GM12878 (cell line): ENCODE data around the gene CRHBP. TPM values are rescaled to one million over a fixed set of nuclear protein-coding genes. Genes with fewer than 3 reads are reported as not detected.

Experiments used
- ATAC-seq: fragments of 200-7000 bp; cut with Tn5 transposase; 3 replicates; pipeline ENCODE4 v1.9.1; 2020; ENCODE audit warnings: mild to moderate bottlenecking, moderate library complexity
- BruUV-seq: library from RNA; stranded (reverse); fragments of 400-500 nt; replicated peaks from 2 replicates; lab custom pipeline; 2021; lab: Mats Ljungman, UMichigan
- CTCF ChIA-PET: fragments of 300-600 bp; sonication (Branson Sonifier 250); formaldehyde crosslinking; extraction: SDS; loops from one replicate; lab custom pipeline; 2021; ENCODE audit warnings: inconsistent platforms; lab: Yijun Ruan, JAX
- POLR2A ChIA-PET: fragments of 350-600 bp; formaldehyde crosslinking; extraction: SDS; loops from one replicate; lab custom pipeline; 2021; ENCODE audit warnings: inconsistent platforms; lab: Charles Lee
- RAD21 ChIA-PET: fragments of 300-600 bp; sonication (Branson Sonifier 250); formaldehyde crosslinking; loops from one replicate; lab custom pipeline; 2023; ENCODE audit warnings: antibody characterized with exemption; ENCODE audit not compliant: unreplicated experiment; lab: Charles Lee
- SMC1A ChIA-PET: fragments of 300-600 bp; sonication (Branson Sonifier 250); formaldehyde crosslinking; loops from one replicate; lab custom pipeline; 2023; ENCODE audit not compliant: unreplicated experiment, uncharacterized antibody; lab: Charles Lee
- DNase-seq: peaks from one replicate; pipeline ENCODE4 v3.0.0-alpha.2; 2011; ENCODE audit warnings: low read depth, low spot score
- FAIRE-seq: peaks from 3 replicates; lab custom pipeline; 2011; peaks lifted over from hg19 to GRCh38; lab: Jason Lieb, UNC
- H2AFZ ChIP-seq: 2 replicates; pipeline ENCODE4 v1.6.0; 2011; ENCODE audit warnings: low read depth, low read length, control low read depth; ENCODE audit not compliant: control insufficient read depth
- H3K27ac ChIP-seq: 2 replicates; pipeline ENCODE4 v1.5.1; 2011; ENCODE audit warnings: control low read depth; ENCODE audit not compliant: control insufficient read depth, insufficient read depth
- H3K27me3 ChIP-seq, 2 experiments: replicated peaks in 1 of 2; 2 replicates each; pipeline versions ENCODE4 v1.6.0 to v1.6.1; 2011; ENCODE audit warnings: low read length in 1 of 2; ENCODE audit not compliant: control insufficient read depth in 2 of 2, insufficient read depth in 2 of 2
- H3K36me3 ChIP-seq, 2 experiments: 2 replicates each; pipeline ENCODE4 v1.5.1; 2011; ENCODE audit warnings: low read length in 1 of 2; ENCODE audit not compliant: control insufficient read depth in 2 of 2, insufficient read depth in 2 of 2
- H3K4me1 ChIP-seq: 2 replicates; pipeline ENCODE4 v1.6.1; 2011; ENCODE audit warnings: mild to moderate bottlenecking, low read length, moderate library complexity, mixed read lengths; ENCODE audit not compliant: control insufficient read depth, insufficient read depth
- H3K4me2 ChIP-seq: 2 replicates; pipeline ENCODE4 v1.6.0; 2011; ENCODE audit warnings: control low read depth; ENCODE audit not compliant: control insufficient read depth, insufficient read depth
- H3K4me3 ChIP-seq: fragments of 200-600 bp; sonication (generic); 2 replicates; pipeline ENCODE4 v1.5.1; 2016
- H3K79me2 ChIP-seq: 2 replicates; pipeline ENCODE4 v1.6.0; 2011; ENCODE audit warnings: low read length; ENCODE audit not compliant: control insufficient read depth, insufficient read depth
- H3K9ac ChIP-seq: 2 replicates; pipeline ENCODE4 v1.8.0; 2011; ENCODE audit warnings: low read length, control low read depth, mixed read lengths; ENCODE audit not compliant: control insufficient read depth, insufficient read depth
- H3K9me3 ChIP-seq: replicated peaks from 3 replicates; pipeline ENCODE4 v1.5.1; 2011; ENCODE audit warnings: mild to moderate bottlenecking, low read length; ENCODE audit not compliant: control insufficient read depth, insufficient read depth
- H4K20me1 ChIP-seq: 2 replicates; pipeline ENCODE4 v1.6.0; 2011; ENCODE audit not compliant: control insufficient read depth, insufficient read depth
- BCL11A ChIP-seq: IDR thresholded peaks from 2 replicates; pipeline ENCODE4 v1.6.1; 2011; ENCODE audit warnings: low read depth, low read length
- CBX5 ChIP-seq: sonication (generic); IDR thresholded peaks from 2 replicates; pipeline ENCODE4 v1.6.1; 2016; ENCODE audit warnings: low read depth, moderate library complexity, mild to moderate bottlenecking, inconsistent platforms
- FOXK2 ChIP-seq: fragments of 450-650 bp; IDR thresholded peaks from 2 replicates; pipeline ENCODE4 v1.6.1; 2017; ENCODE audit warnings: mild to moderate bottlenecking, moderate library complexity
- GATAD2B ChIP-seq: fragments of 450-650 bp; conservative IDR thresholded peaks from 2 replicates; pipeline ENCODE4 v1.6.1; 2017; ENCODE audit warnings: low read depth, mild to moderate bottlenecking, moderate library complexity
- IKZF1 ChIP-seq: fragments of 450-650 bp; conservative IDR thresholded peaks from 2 replicates; pipeline ENCODE4 v1.6.1; 2017; ENCODE audit warnings: antibody characterized with exemption, mild to moderate bottlenecking
- JUNB ChIP-seq: IDR thresholded peaks from 2 replicates; pipeline ENCODE4 v1.6.1; 2016; ENCODE audit warnings: antibody characterized with exemption, mild to moderate bottlenecking
- JUND ChIP-seq: IDR thresholded peaks from 2 replicates; pipeline ENCODE4 v1.6.1; 2012; ENCODE audit warnings: low read depth, mild to moderate bottlenecking, low read length, improper control_type of control experiment, moderate library complexity
- RBBP5 ChIP-seq: fragments of 200-600 bp; sonication (generic); conservative IDR thresholded peaks from 2 replicates; pipeline ENCODE4 v1.6.1; 2016
- RUNX3 ChIP-seq: IDR thresholded peaks from 2 replicates; pipeline ENCODE4 v1.6.1; 2012; ENCODE audit warnings: low read length, inconsistent platforms
- SREBF1 ChIP-seq: IDR thresholded peaks from 2 replicates; pipeline ENCODE4 v1.6.1; 2012; ENCODE audit warnings: mild to moderate bottlenecking, low read length
- WGBS: methylation state at CpG from one replicate; pipeline ENCODE4 v1.1.6; 2016; ENCODE audit warnings: low lambda C conversion rate; ENCODE audit not compliant: insufficient replicate concordance, insufficient coverage; ENCODE audit errors: missing lambda C conversion rate; 5-methylcytosine and 5-hydroxymethylcytosine counted together
- in situ Hi-C: fragments of 300-500 bp; cut with MboI; formaldehyde crosslinking; loops from 9 replicates; pipeline ENCODE4 v1.14.3; 2018; ENCODE audit warnings: mixed read lengths
- intact Hi-C: fragments of 100-400 bp; cut with micrococcal nuclease; formaldehyde crosslinking; loops from one replicate; pipeline ENCODE4 v1.14.2; 2022; ENCODE audit not compliant: unreplicated experiment
- polyA plus RNA-seq, 11 experiments: library from polyadenylated mRNA; depleted of rRNA in 4 of 11; unstranded in 6 of 11; stranded (reverse) in 5 of 11; fragments of >200 nt; fragmentation: Nextera tagmentation in 4 of 11; fragmentation: Illumina TruSeq in 1 of 11; extraction: Ambion mirVana in 4 of 11; extraction: Trizol in 1 of 11; gene quantifications; 1 replicate in 1 of 11; 2 replicates in 10 of 11; pipeline versions ENCODE4 v1.2.1 to v1.2.3, GENCODE V29; 2011 to 2016; ENCODE audit warnings: inconsistent platforms in 2 of 11, missing spikeins in 2 of 11, low read depth in 1 of 11
- total RNA-seq, 4 experiments: library from RNA; depleted of rRNA in 3 of 4; stranded (reverse); fragments of >200 nt in 3 of 4; fragmentation: Illumina TruSeq in 1 of 4; extraction: Trizol in 1 of 4; gene quantifications; 2 replicates each; pipeline versions ENCODE4 v1.2.1 to v1.2.3, GENCODE V29; 2013 to 2021
- TF ChIP-seq, protein P1 (sequence below): IDR thresholded peaks from 2 replicates; pipeline ENCODE4 v1.6.1; 2012; ENCODE audit warnings: low read depth, low read length, improper control_type of control experiment
- TF ChIP-seq, protein P2 (sequence below): fragments of 450-650 bp; IDR thresholded peaks from 2 replicates; pipeline ENCODE4 v1.6.1; 2017; ENCODE audit warnings: borderline replicate concordance
- TF ChIP-seq, protein P3 (sequence below): fragments of 450-650 bp; IDR thresholded peaks from 2 replicates; pipeline ENCODE4 v1.6.1; 2016; ENCODE audit warnings: mild to moderate bottlenecking
- TF ChIP-seq, protein P4 (sequence below): fragments of 450-650 bp; IDR thresholded peaks from 2 replicates; pipeline ENCODE4 v1.6.1; 2014; ENCODE audit warnings: mild to moderate bottlenecking

Gene CRHBP
- total and polyA plus RNA-seq, 10 of the 15 experiments (the other 5 are each of a cell fraction or from before 2014, with no cell fraction given) = 0.04 to 0.32 TPM; not detected in 8

DNA sequence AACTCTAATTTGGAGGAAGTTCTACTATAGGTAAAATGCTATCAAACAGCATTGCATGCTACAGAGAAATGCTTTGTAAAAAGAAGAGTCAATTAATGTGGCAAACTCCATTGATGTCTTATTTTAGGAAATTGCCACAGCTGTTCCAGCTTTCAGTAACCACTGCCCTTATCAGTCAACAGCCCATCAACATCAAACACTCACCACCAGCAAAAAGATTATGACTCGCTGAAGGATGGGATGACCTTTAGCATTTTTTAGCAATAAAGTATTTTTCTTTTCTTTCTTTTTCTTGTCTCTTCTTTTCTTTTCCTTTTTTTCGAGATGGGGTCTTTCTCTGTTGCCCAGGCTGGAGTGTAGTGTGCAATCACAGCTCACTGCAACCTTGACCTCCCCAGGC, 26.0 kb downstream of the CRHBP start:
- Histone ChIP-seq H3K9ac (no peak overlapping the region), H4K20me1 (no peaks in the 10 kb centered on the region), H3K27me3 (no peaks in the 10 kb centered on the region), H3K9me3 (no peaks in the 10 kb centered on the region), H3K36me3 (no peaks in the 10 kb centered on the region)
- CTCF ChIA-PET = interaction anchor here (0.7 kb wide), 1 partner anchor 21 kb away, joined by 3 read pairs; no protein-coding TSS in a partner anchor
- SMC1A ChIA-PET = no interaction called here
- no peak for ATAC-seq
- intact Hi-C loops = no loop called here
- WGBS = 0% methylated on average over 2 of the region's 2 CpGs
- BruUV-seq = no TSS peak
- TF ChIP-seq CBX5 (no peak), RUNX3 (0 out of 2 replicates have a peak, but pooled peaks have one; percentile 21), JUNB (peak; percentile 16; the same call in 1 of the 2 replicates), IKZF1 (no peak)
- TF ChIP-seq, all 136 proteins: peak for 2
- Histone ChIP-seq H3K79me2 (no peaks in the 10 kb centered on the region), H3K27ac (no peak overlapping the region), H3K4me2 (no peak overlapping the region), H3K4me1 (no peaks in the 10 kb centered on the region), H3K4me3 (no peak overlapping the region), H2AFZ (no peak overlapping the region)
- ChIA-PET POLR2A (no interaction called here), RAD21 (no interaction called here)
- FAIRE-seq = no peak
- no peak for DNase-seq
- in situ Hi-C loops = no loop called here

DNA sequence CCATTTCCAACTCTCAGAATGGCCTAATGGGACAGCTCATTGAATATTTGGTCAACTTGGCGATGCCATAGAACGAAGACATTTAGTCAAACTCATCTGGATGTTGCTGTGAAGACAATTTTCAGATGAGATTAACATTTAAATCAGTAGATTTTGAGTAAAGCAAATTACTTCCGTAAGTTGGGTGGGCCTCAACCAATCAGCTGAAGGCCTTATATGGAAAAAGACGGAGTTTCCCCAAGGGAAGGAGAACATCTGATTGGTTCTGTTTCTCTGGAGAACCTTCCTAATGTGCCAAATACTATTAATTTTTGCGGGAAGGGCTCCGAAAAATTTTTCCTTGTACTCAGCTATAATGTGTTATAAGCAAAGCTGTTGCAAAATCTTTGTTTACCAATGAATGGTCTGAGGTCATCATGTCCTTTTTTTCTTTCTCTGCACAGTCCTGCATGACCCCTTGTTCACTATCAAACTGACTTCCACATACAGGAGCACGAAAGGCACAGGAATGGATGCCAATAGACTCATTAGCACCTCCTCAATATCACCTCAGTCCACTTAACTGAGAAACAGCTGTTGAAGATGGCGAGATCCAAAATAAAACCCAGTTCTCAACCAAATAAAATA, 27.8 kb downstream of the CRHBP start:
- no peaks in the 10 kb centered on the region for H3K4me1 ChIP-seq
- no peaks in the 10 kb centered on the region for H3K27me3 ChIP-seq
- no peaks in the 10 kb centered on the region for H3K9me3 ChIP-seq
- ChIA-PET SMC1A (interaction anchor here (0.6 kb wide), 1 partner anchor 34 kb away, joined by 3 read pairs; no protein-coding TSS in a partner anchor), POLR2A (no interaction called here), CTCF (no interaction called here), RAD21 (no interaction called here)
- H3K4me3 ChIP-seq = no peak overlapping the region
- BruUV-seq = no TSS peak
- no peaks in the 10 kb centered on the region for H4K20me1 ChIP-seq
- intact Hi-C loops (no loop called here), in situ Hi-C loops (no loop called here)
- H2AFZ ChIP-seq = no peak overlapping the region
- H3K36me3 ChIP-seq = no peaks in the 10 kb centered on the region
- DNase-seq = no peak
- H3K9ac ChIP-seq = no peak overlapping the region
- WGBS = 41% methylated on average over 8 of the region's 8 CpGs
- H3K27ac ChIP-seq = no peak overlapping the region
- no peaks in the 10 kb centered on the region for H3K79me2 ChIP-seq
- no peak for ATAC-seq
- H3K4me2 ChIP-seq = no peak overlapping the region
- FAIRE-seq = no peak
- no peak for TF ChIP-seq GATAD2B
- no peak for TF ChIP-seq SREBF1
- no peak for TF ChIP-seq RBBP5
- TF ChIP-seq FOXK2 = no peak
- TF ChIP-seq, protein P1, sequence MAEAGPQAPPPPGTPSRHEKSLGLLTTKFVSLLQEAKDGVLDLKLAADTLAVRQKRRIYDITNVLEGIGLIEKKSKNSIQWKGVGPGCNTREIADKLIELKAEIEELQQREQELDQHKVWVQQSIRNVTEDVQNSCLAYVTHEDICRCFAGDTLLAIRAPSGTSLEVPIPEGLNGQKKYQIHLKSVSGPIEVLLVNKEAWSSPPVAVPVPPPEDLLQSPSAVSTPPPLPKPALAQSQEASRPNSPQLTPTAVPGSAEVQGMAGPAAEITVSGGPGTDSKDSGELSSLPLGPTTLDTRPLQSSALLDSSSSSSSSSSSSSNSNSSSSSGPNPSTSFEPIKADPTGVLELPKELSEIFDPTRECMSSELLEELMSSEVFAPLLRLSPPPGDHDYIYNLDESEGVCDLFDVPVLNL = no peak
- TF ChIP-seq, protein P2, sequence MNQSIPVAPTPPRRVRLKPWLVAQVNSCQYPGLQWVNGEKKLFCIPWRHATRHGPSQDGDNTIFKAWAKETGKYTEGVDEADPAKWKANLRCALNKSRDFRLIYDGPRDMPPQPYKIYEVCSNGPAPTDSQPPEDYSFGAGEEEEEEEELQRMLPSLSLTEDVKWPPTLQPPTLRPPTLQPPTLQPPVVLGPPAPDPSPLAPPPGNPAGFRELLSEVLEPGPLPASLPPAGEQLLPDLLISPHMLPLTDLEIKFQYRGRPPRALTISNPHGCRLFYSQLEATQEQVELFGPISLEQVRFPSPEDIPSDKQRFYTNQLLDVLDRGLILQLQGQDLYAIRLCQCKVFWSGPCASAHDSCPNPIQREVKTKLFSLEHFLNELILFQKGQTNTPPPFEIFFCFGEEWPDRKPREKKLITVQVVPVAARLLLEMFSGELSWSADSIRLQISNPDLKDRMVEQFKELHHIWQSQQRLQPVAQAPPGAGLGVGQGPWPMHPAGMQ = no peak
- no peak for TF ChIP-seq BCL11A
- no peak for TF ChIP-seq JUND
- TF ChIP-seq, protein P3, sequence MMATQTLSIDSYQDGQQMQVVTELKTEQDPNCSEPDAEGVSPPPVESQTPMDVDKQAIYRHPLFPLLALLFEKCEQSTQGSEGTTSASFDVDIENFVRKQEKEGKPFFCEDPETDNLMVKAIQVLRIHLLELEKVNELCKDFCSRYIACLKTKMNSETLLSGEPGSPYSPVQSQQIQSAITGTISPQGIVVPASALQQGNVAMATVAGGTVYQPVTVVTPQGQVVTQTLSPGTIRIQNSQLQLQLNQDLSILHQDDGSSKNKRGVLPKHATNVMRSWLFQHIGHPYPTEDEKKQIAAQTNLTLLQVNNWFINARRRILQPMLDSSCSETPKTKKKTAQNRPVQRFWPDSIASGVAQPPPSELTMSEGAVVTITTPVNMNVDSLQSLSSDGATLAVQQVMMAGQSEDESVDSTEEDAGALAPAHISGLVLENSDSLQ = no peak
- TF ChIP-seq, protein P4, sequence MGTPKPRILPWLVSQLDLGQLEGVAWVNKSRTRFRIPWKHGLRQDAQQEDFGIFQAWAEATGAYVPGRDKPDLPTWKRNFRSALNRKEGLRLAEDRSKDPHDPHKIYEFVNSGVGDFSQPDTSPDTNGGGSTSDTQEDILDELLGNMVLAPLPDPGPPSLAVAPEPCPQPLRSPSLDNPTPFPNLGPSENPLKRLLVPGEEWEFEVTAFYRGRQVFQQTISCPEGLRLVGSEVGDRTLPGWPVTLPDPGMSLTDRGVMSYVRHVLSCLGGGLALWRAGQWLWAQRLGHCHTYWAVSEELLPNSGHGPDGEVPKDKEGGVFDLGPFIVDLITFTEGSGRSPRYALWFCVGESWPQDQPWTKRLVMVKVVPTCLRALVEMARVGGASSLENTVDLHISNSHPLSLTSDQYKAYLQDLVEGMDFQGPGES = no peak
- TF ChIP-seq RUNX3 = no peak
